GM23338 (cell line): Measurements from ENCODE around the gene HNRNPL. TPM values are rescaled to one million over a fixed set of nuclear protein-coding genes. Genes with fewer than 3 reads are reported as not detected.
"Not testable (repeated sequence)": the region's sequence is repeated elsewhere in the genome, so short reads cannot be mapped to it uniquely, and the experiment has no call there.

ENCODE experiments used
- ATAC-seq: fragments of 200-7000 bp; cut with Tn5 transposase; 3 replicates; pipeline ENCODE4 v1.9.1; 2020
- DNase-seq: peaks from one replicate; pipeline ENCODE4 v3.0.0-alpha.2; 2015; ENCODE audit warnings: low spot score
- H2AFZ ChIP-seq: fragments of 200-600 bp; sonication (generic); 2 replicates; pipeline ENCODE4 v1.8.0; 2016; ENCODE audit warnings: antibody characterized with exemption, mild to moderate bottlenecking, moderate library complexity
- H3F3A ChIP-seq: fragments of 200-600 bp; sonication (generic); replicated peaks from 2 replicates; pipeline ENCODE4 v1.8.0; 2017; ENCODE audit warnings: antibody characterized with exemption, mixed run types, low read depth
- H3K27ac ChIP-seq: fragments of 200-600 bp; sonication (generic); 2 replicates; pipeline ENCODE4 v1.6.1; 2016; ENCODE audit warnings: low read depth
- H3K27me3 ChIP-seq: fragments of 200-600 bp; sonication (generic); 2 replicates; pipeline ENCODE4 v1.8.0; 2016; ENCODE audit warnings: mild to moderate bottlenecking, mixed run types, moderate library complexity; ENCODE audit not compliant: insufficient read depth
- H3K36me3 ChIP-seq: fragments of 200-600 bp; sonication (generic); 2 replicates; pipeline ENCODE4 v1.8.0; 2016; ENCODE audit warnings: mild to moderate bottlenecking; ENCODE audit not compliant: insufficient read depth
- H3K4me1 ChIP-seq: fragments of 200-600 bp; sonication (generic); 2 replicates; pipeline ENCODE4 v1.8.0; 2016; ENCODE audit warnings: mild to moderate bottlenecking, moderate library complexity; ENCODE audit not compliant: insufficient read depth
- H3K4me2 ChIP-seq: fragments of 200-600 bp; sonication (generic); 2 replicates; pipeline ENCODE4 v1.7.1; 2017; ENCODE audit warnings: mixed run types
- H3K4me3 ChIP-seq: fragments of 200-600 bp; sonication (generic); 2 replicates; pipeline ENCODE4 v1.6.1; 2016; ENCODE audit warnings: mixed run types
- H3K79me2 ChIP-seq: fragments of 200-600 bp; sonication (generic); replicated peaks from 2 replicates; pipeline ENCODE4 v1.8.0; 2017; ENCODE audit warnings: mild to moderate bottlenecking; ENCODE audit not compliant: insufficient read depth
- H3K9me2 ChIP-seq: fragments of 200-600 bp; sonication (generic); 2 replicates; pipeline ENCODE4 v1.8.0; 2017; ENCODE audit not compliant: insufficient read depth
- H4K20me1 ChIP-seq: fragments of 200-600 bp; sonication (generic); replicated peaks from 2 replicates; pipeline ENCODE4 v1.8.0; 2017; ENCODE audit warnings: mild to moderate bottlenecking; ENCODE audit not compliant: insufficient read depth
- H3K27ac Mint-ChIP-seq: 2 replicates; pipeline ENCODE4 v1.8.0; 2020; ENCODE audit warnings: inconsistent platforms, mild to moderate bottlenecking, moderate library complexity, mixed read lengths
- H3K27me3 Mint-ChIP-seq: 3 replicates; pipeline ENCODE4 v1.8.0; 2022; ENCODE audit warnings: low read depth, mild to moderate bottlenecking, moderate library complexity, mixed read lengths, inconsistent platforms; ENCODE audit not compliant: insufficient read depth, poor library complexity
- H3K36me3 Mint-ChIP-seq: 3 replicates; pipeline ENCODE4 v1.8.0; 2021; ENCODE audit warnings: low read depth, mild to moderate bottlenecking, inconsistent platforms, moderate library complexity, mixed read lengths
- H3K4me1 Mint-ChIP-seq: 3 replicates; pipeline ENCODE4 v1.8.0; 2020; ENCODE audit warnings: mild to moderate bottlenecking, inconsistent platforms, mixed read lengths
- H3K4me3 Mint-ChIP-seq: 3 replicates; pipeline ENCODE4 v1.8.0; 2021; ENCODE audit warnings: moderate library complexity, mild to moderate bottlenecking, inconsistent platforms, mixed read lengths
- H3K9me3 Mint-ChIP-seq: 3 replicates; pipeline ENCODE4 v1.8.0; 2020; ENCODE audit warnings: moderate library complexity, mild to moderate bottlenecking, inconsistent platforms, mixed read lengths
- CTCF ChIP-seq, 2 experiments: fragments of 200-600 bp in 1 of 2; sonication (generic) in 1 of 2; conservative IDR thresholded peaks; 2 replicates each; pipeline versions ENCODE4 v1.5.1 to v1.6.1; 2016 to 2017; ENCODE audit warnings: antibody characterized with exemption in 2 of 2, low read depth in 2 of 2, mild to moderate bottlenecking in 2 of 2, moderate library complexity in 1 of 2
- ETS1 ChIP-seq: IDR thresholded peaks from 2 replicates; pipeline ENCODE4 v1.6.1; 2016; ENCODE audit warnings: antibody characterized with exemption
- EZH2phosphoT487 ChIP-seq: fragments of 200-600 bp; sonication (generic); IDR thresholded peaks from one replicate; pipeline ENCODE4 v1.8.1; 2018; ENCODE audit warnings: antibody characterized with exemption; ENCODE audit not compliant: unreplicated experiment
- JUNB ChIP-seq: IDR thresholded peaks from one replicate; pipeline ENCODE4 v1.6.1; 2016; ENCODE audit warnings: antibody characterized with exemption; ENCODE audit not compliant: unreplicated experiment
- NANOG ChIP-seq: IDR thresholded peaks from 2 replicates; pipeline ENCODE4 v1.6.1; 2016; ENCODE audit warnings: antibody characterized with exemption, borderline replicate concordance
- REST ChIP-seq: IDR thresholded peaks from one replicate; pipeline ENCODE4 v1.6.1; 2018; ENCODE audit warnings: antibody characterized with exemption; ENCODE audit not compliant: unreplicated experiment
- ZNF114 ChIP-seq: fragments of 250-450 bp; sonication (Bioruptor Pico); IDR thresholded peaks from 2 replicates; pipeline ENCODE4 v1.5.0; 2020; ENCODE audit warnings: mild to moderate bottlenecking, moderate library complexity
- ZNF331 ChIP-seq: fragments of 250-450 bp; sonication (Bioruptor Pico); IDR thresholded peaks from 2 replicates; pipeline ENCODE4 v1.5.0; 2020; ENCODE audit warnings: low read depth, mild to moderate bottlenecking, moderate library complexity
- polyA plus RNA-seq: library from polyadenylated mRNA; unstranded; fragments of >200 nt; fragmentation: Nextera tagmentation; extraction: Ambion mirVana; gene quantifications from 2 replicates; pipeline ENCODE4 v1.2.1, GENCODE V29; 2016
- total RNA-seq: library from RNA; depleted of rRNA; stranded (reverse); fragments of >200 nt; shearing (Covaris generic); gene quantifications from 2 replicates; pipeline ENCODE4 v1.2.3, GENCODE V29; 2014

Gene HNRNPL
- total and polyA plus RNA-seq, 2 experiments from 2014 or later, result 580 to 664 TPM

- Histone ChIP-seq H3K9me2 (no peaks in the 10 kb centered on the region), H3K4me3 (peak overlapping the region; percentile 80; the same call in 1 of the 2 replicates), H3K27ac (no peak overlapping the region), H3K36me3 (peaks cover 5% of the 10 kb centered on the region), H3K79me2 (peaks cover 9% of the 10 kb centered on the region; the same call in 1 of the 2 replicates), H3F3A (peaks cover 29% of the 10 kb centered on the region), H2AFZ (no peak overlapping the region), H3K4me1 (peaks cover 23% of the 10 kb centered on the region), H3K27me3 (no peaks in the 10 kb centered on the region), H4K20me1 (peaks cover 10% of the 10 kb centered on the region; the same call in 1 of the 2 replicates), H3K4me2 (no peak overlapping the region)
- DNase-seq (no peak), ATAC-seq (no peak)
- Mint-ChIP-seq H3K4me1 (peaks cover 25% of the 10 kb centered on the region), H3K4me3 (peak overlapping the region; percentile 78), H3K9me3 (no peaks in the 10 kb centered on the region), H3K36me3 (peaks cover 38% of the 10 kb centered on the region), H3K27me3 (peaks cover 11% of the 10 kb centered on the region), H3K27ac (no peak overlapping the region)
- TF ChIP-seq CTCF (conservative IDR thresholded peaks at IDR 0.05; ENCODE audit: low read depth in 2 of 2), result no peak
- no peak for TF ChIP-seq ZNF331 (CRISPR knock-in tag)
Measured at GRCh38 chr19:38830039-38830733, 19.6 kb downstream of the HNRNPL start.

- not testable (repeated sequence) for H3K4me2 ChIP-seq, H3K27me3 Mint-ChIP-seq, H2AFZ ChIP-seq, H3K27me3 ChIP-seq, ATAC-seq, H3K79me2 ChIP-seq, H3K9me3 Mint-ChIP-seq, H3K4me3 Mint-ChIP-seq, DNase-seq, H3K27ac Mint-ChIP-seq, H3K36me3 ChIP-seq, H3K9me2 ChIP-seq, H3K4me3 ChIP-seq, H3K27ac ChIP-seq
- H4K20me1 ChIP-seq, result peaks cover 14% of the 10 kb centered on the region
- H3K4me1 ChIP-seq, result peaks cover 32% of the 10 kb centered on the region
- Mint-ChIP-seq H3K36me3 (peaks cover 34% of the 10 kb centered on the region), H3K4me1 (peaks cover 34% of the 10 kb centered on the region)
- peaks cover 21% of the 10 kb centered on the region for H3F3A ChIP-seq
Measured at GRCh38 chr19:38829203-38829602, 20.6 kb downstream of the HNRNPL start.

GRCh38 chr19:38826856-38827551 is 22.8 kb downstream of the HNRNPL start:
- H3K36me3 ChIP-seq, result peaks cover 5% of the 10 kb centered on the region
- no peak for TF ChIP-seq ZNF331 (CRISPR knock-in tag)
- TF ChIP-seq JUNB, result no peak
- TF ChIP-seq REST, result no peak
- TF ChIP-seq EZH2phosphoT487, result no peak
- no peak for TF ChIP-seq CTCF (conservative IDR thresholded peaks at IDR 0.05; ENCODE audit: low read depth in 2 of 2)
- no peak for TF ChIP-seq NANOG
- no peak for TF ChIP-seq ZNF114 (CRISPR knock-in tag)
- TF ChIP-seq ETS1, result no peak

More at GRCh38 chr19:38826856-38827551, 22.8 kb downstream of the HNRNPL start:
- peaks cover 44% of the 10 kb centered on the region for H3K4me1 Mint-ChIP-seq
- no peak overlapping the region for H3K4me3 Mint-ChIP-seq
- H3K36me3 Mint-ChIP-seq, result peaks cover 50% of the 10 kb centered on the region
- Histone ChIP-seq H3K4me3 (no peak overlapping the region), H2AFZ (no peak overlapping the region), H3F3A (peaks cover 8% of the 10 kb centered on the region; the same call in 1 of the 2 replicates), H4K20me1 (peaks cover 14% of the 10 kb centered on the region), H3K27me3 (no peaks in the 10 kb centered on the region), H3K4me1 (peaks cover 28% of the 10 kb centered on the region), H3K79me2 (peaks cover 11% of the 10 kb centered on the region; the same call in 1 of the 2 replicates), H3K27ac (no peak overlapping the region), H3K4me2 (no peak overlapping the region), H3K9me2 (no peaks in the 10 kb centered on the region)
- DNase-seq (no peak), ATAC-seq (no peak)
- peaks cover 9% of the 10 kb centered on the region for H3K27me3 Mint-ChIP-seq
- peaks cover 11% of the 10 kb centered on the region for H3K9me3 Mint-ChIP-seq
- no peak overlapping the region for H3K27ac Mint-ChIP-seq
